ENCODE measurements around the gene MCHR1. TPM values are rescaled to one million over a fixed set of nuclear protein-coding genes. Genes with fewer than 3 reads are reported as not detected.

Gene MCHR1
- total and polyA plus RNA-seq, 9 donors, result 1.4 to 18.1 (median 3.3) TPM

DNA sequence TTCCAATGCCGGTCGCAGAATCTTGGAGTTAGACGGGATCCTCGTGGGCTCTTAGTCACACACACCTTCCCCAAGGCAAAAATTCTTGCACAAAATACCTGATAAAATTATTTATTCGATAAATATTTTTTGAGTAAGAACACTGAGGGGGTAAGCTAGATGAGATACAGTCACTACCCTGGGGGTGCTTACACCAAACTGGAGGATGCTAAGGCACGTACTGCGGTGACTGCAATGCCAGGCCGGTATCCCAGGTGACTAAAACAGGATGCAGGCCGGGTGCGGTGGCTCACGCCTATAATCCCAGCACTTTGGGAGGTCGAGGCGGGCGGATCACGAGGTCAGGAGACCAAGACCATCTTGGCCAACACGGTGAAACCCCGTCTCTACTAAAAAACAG, 41.0 kb upstream of the MCHR1 start:
- TF ChIP-seq, protein P1, sequence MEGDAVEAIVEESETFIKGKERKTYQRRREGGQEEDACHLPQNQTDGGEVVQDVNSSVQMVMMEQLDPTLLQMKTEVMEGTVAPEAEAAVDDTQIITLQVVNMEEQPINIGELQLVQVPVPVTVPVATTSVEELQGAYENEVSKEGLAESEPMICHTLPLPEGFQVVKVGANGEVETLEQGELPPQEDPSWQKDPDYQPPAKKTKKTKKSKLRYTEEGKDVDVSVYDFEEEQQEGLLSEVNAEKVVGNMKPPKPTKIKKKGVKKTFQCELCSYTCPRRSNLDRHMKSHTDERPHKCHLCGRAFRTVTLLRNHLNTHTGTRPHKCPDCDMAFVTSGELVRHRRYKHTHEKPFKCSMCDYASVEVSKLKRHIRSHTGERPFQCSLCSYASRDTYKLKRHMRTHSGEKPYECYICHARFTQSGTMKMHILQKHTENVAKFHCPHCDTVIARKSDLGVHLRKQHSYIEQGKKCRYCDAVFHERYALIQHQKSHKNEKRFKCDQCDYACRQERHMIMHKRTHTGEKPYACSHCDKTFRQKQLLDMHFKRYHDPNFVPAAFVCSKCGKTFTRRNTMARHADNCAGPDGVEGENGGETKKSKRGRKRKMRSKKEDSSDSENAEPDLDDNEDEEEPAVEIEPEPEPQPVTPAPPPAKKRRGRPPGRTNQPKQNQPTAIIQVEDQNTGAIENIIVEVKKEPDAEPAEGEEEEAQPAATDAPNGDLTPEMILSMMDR (IDR thresholded peaks at IDR 0.05), result no peak
- TF ChIP-seq EP300 (IDR thresholded peaks at IDR 0.05) (no peak), POLR2A (IDR thresholded peaks at IDR 0.05) (no peak)
- DNase-seq, result no peak
- Histone ChIP-seq H3K9me3 (no peaks in the 10 kb centered on the region), H3K4me3 (no peak overlapping the region), H3K27me3 (no peaks in the 10 kb centered on the region), H3K4me1 (ENCODE audit: insufficient read depth) (no peaks in the 10 kb centered on the region), H3K36me3 (no peaks in the 10 kb centered on the region), H3K27ac (no peak overlapping the region)
- 97% methylated on average over 17 of the region's 17 CpGs for WGBS, 3 donors
- intact Hi-C loops (cut with DNase I), result loop anchor here in 2 of 4 donors (10.0 kb wide), 2 partner anchors 113 to 123 kb away; no protein-coding TSS in a partner anchor

DNA sequence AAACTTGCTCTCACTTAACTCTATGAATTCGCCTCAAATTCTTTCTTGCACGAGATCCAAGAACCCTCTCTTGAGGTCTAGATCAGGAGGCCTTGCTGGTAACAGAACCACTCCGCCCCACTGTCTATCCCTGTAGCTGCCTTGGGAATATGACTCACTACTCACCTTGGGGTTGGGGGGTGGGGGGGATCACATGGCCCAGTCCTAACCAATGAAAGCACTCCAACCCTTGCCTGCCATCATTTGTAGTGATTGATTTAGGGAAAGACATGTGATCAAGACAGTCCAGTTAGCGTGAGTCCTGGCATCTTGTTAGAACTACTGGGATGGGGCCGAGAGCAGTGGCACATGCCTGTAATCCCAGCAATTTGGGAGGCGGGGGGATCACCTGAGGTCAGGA, 38.0 kb upstream of the MCHR1 start:
- intact Hi-C loops (cut with DNase I), result loop anchor here in 2 of 4 donors (10.0 kb wide), 2 partner anchors 116 to 126 kb away; no protein-coding TSS in a partner anchor
- H3K4me1 ChIP-seq (ENCODE audit: insufficient read depth), result no peaks in the 10 kb centered on the region
- TF ChIP-seq EP300 (IDR thresholded peaks at IDR 0.05), result no peak
- no peak for TF ChIP-seq POLR2A (IDR thresholded peaks at IDR 0.05)
- TF ChIP-seq, protein P1 (IDR thresholded peaks at IDR 0.05), result no peak
- DNase-seq, result peak in 2 of 5 donors; percentile 11 to 19
- no peak overlapping the region for H3K4me3 ChIP-seq
- H3K36me3 ChIP-seq, result no peaks in the 10 kb centered on the region
- no peak overlapping the region for H3K27ac ChIP-seq
- 93 to 96% (median 93%) methylated on average over 6 of the region's 6 CpGs for WGBS, 3 donors
- H3K9me3 ChIP-seq, result no peaks in the 10 kb centered on the region
- H3K27me3 ChIP-seq, result no peaks in the 10 kb centered on the region

DNA sequence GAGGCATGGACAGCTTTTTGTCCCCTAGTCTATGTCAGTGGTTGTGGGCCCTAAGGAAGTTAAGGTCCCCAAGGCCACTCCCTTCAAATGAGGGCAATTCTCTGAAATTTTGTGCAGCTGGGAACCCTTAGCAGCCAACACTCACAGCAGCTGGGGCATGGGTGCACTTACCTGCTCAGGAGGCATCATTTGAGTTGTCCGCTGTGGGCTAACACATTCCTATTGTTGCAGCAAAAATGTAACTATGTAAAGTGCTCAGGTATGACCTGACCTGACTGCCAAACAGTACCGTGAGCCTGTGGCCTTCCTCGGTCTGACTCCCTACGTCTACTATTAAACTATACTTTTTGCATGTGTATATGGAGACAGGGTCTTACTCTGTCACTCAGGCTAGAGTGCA, 37.0 kb upstream of the MCHR1 start:
- H3K9me3 ChIP-seq, result no peaks in the 10 kb centered on the region
- TF ChIP-seq, protein P1 (IDR thresholded peaks at IDR 0.05), result no peak
- no peak overlapping the region for H3K4me3 ChIP-seq
- peaks cover 2% of the 10 kb centered on the region for H3K4me1 ChIP-seq (ENCODE audit: insufficient read depth)
- 92 to 96% (median 93%) methylated on average over 4 of the region's 4 CpGs for WGBS, 3 donors
- no peak overlapping the region for H3K27ac ChIP-seq
- no peaks in the 10 kb centered on the region for H3K27me3 ChIP-seq
- DNase-seq, result no peak
- H3K36me3 ChIP-seq, result no peaks in the 10 kb centered on the region
- intact Hi-C loops (cut with DNase I), result loop anchor here in 2 of 4 donors (10.0 kb wide), 2 partner anchors 118 to 128 kb away; no protein-coding TSS in a partner anchor

DNA sequence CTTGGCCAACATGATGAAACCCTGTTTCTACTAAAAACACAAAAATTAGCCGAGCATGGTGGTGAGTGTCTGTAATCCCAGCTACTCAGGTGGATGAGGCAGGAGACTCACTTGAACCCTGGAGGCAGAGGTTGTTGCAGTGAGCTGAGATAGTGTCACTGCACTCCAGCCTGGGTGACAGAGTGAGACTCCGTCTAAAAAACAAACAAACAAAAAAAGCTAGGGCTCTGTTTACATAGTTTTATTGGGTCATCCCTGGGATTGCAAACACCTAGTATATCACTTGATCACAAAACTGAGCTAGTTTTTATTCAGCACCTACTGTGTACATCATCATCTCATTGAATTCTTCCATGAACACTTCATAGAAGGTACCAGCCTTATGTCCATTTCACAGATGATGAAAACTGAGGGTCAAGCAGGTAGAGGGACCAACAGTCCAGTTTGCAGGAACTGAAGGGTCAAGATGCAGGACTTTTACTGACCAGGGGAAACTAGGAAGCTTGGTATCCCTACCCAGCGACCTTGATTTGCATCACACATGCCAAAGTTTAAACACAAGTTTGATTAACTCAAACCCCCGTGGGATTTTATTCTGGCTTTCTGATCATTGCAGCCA, 33.6 kb upstream of the MCHR1 start:
- TF ChIP-seq POLR2A (IDR thresholded peaks at IDR 0.05) (no peak), EP300 (IDR thresholded peaks at IDR 0.05) (no peak)
- TF ChIP-seq, protein P1 (IDR thresholded peaks at IDR 0.05), result no peak
- Histone ChIP-seq H3K36me3 (no peaks in the 10 kb centered on the region), H3K27me3 (no peaks in the 10 kb centered on the region), H3K4me3 (no peak overlapping the region), H3K27ac (no peak overlapping the region), H3K9me3 (no peaks in the 10 kb centered on the region), H3K4me1 (ENCODE audit: insufficient read depth) (peaks cover 2% of the 10 kb centered on the region)
- DNase-seq, result peak in 1 of 5 donors; percentile 7
- WGBS, 3 donors, result 64 to 67% (median 65%) methylated on average over 4 of the region's 4 CpGs
- intact Hi-C loops (cut with DNase I), result loop anchor here (2.0 to 10.0 kb wide), 4 partner anchors 121 to 209 kb away; no protein-coding TSS in a partner anchor

Measured in ovary (tissue), 9 donors.